Uterus (tissue), 4 donors: Measurements from ENCODE around the gene TESK2. TPM values are rescaled to one million over a fixed set of nuclear protein-coding genes. Genes with fewer than 3 reads are reported as not detected.

Experiments
- DNase-seq, 2 donors: peaks; one replicate each; pipeline ENCODE4 v3.0.0-alpha.2; 2019 to 2020
- H3K27ac ChIP-seq, 2 donors: fragments of 200-600 bp; sonication (generic); 1 replicate in 1 of 2; 2 replicates in 1 of 2; pipeline ENCODE4 v1.5.1; 2016 to 2018
- H3K27me3 ChIP-seq, 2 donors: fragments of 200-600 bp; sonication (generic); one replicate each; pipeline ENCODE4 v1.5.1; 2018 to 2019; ENCODE audit warnings: control low read depth in 1 of 2
- H3K36me3 ChIP-seq, 2 donors: fragments of 200-600 bp; sonication (generic); one replicate each; pipeline ENCODE4 v1.5.1; 2019; ENCODE audit warnings: control low read depth in 1 of 2
- H3K4me1 ChIP-seq, 2 donors: fragments of 200-600 bp; sonication (generic); one replicate each; pipeline ENCODE4 v1.5.1; 2018 to 2019; ENCODE audit warnings: control low read depth in 1 of 2
- H3K4me3 ChIP-seq, 2 donors: fragments of 200-600 bp; sonication (generic); 1 replicate in 1 of 2; 2 replicates in 1 of 2; pipeline ENCODE4 v1.5.1; 2018 to 2019; ENCODE audit warnings: mild to moderate bottlenecking in 1 of 2
- H3K9me3 ChIP-seq, 2 donors: fragments of 200-600 bp; sonication (generic); one replicate each; pipeline ENCODE4 v1.5.1; 2019; ENCODE audit warnings: control low read depth in 1 of 2
- CTCF ChIP-seq, 4 experiments: fragments of 200-600 bp in 2 of 4; fragments of 450-650 bp in 2 of 4; sonication (generic) in 2 of 4; IDR thresholded peaks; one replicate each; pipeline ENCODE4 v1.5.1; 2016 to 2019; ENCODE audit warnings: antibody characterized with exemption in 4 of 4, mild to moderate bottlenecking in 2 of 4, moderate library complexity in 1 of 4
- POLR2A ChIP-seq, 2 donors: fragments of 450-650 bp; IDR thresholded peaks; one replicate each; pipeline ENCODE4 v1.6.1; 2016; ENCODE audit warnings: antibody characterized with exemption in 2 of 2, mild to moderate bottlenecking in 1 of 2, moderate library complexity in 1 of 2
- intact Hi-C: fragments of 100-400 bp; cut with DNase I; formaldehyde crosslinking; loops from one replicate; pipeline ENCODE4 v1.15.1; 2023; ENCODE audit warnings: low total_unique reads
- total RNA-seq, 4 donors: library from RNA; depleted of rRNA in 3 of 4; stranded (reverse); fragments of >200 nt in 3 of 4; gene quantifications; one replicate each; pipeline versions ENCODE4 v1.1.0 to v1.2.4, GENCODE V29; 2014 to 2023
- donor health status: DM: yes; HTN: yes; CAD: no.

Gene TESK2
- total RNA-seq, 4 donors from 2014 or later, result 0.29 to 7.5 (median 2.1) TPM

DNA sequence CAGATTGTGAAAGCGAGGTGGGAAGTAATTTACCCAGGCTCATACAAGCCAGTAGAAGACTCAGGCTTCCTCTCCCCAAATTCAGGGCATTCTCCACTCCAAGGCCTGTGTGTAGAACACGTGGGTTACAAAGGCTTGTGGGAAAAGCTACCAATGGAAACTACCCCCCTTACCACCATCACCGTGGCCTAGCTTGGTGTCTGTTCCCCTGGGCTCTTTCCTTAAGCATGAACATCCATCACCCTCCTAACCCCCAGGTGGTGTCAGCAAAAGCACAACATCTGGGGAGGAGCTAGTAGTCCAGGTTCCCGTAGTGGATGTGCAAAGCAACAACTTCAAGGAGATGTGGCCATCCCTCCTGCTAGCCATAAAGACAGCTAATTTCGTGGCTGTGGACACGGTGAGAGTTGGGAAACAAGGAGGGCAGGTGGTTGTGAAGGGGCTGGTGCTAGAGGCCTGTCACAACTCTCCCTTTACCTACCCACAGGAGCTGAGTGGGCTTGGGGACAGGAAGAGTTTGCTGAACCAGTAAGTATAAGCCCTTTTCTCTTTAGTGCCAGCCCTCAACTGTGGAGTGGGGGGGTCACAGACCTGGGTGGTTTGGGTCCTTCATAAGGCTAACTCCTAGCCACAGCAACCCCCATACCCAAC is 150.0 kb downstream of the TESK2 start:
- intact Hi-C loops, result loop anchor here (10.0 kb wide), 1 partner anchor 154 kb away; the partner anchor contains the start of gene TESK2
- Histone ChIP-seq H3K4me3 (peak overlapping the region; percentile 88 to 89), H3K9me3 (no peaks in the 10 kb centered on the region), H3K27me3 (no peaks in the 10 kb centered on the region), H3K27ac (peak overlapping the region; percentile 96 to 98), H3K36me3 (no peaks in the 10 kb centered on the region), H3K4me1 (peaks cover 0 to 9% of the 10 kb centered on the region in 2 donors)
- no peak for DNase-seq
- TF ChIP-seq POLR2A (IDR thresholded peaks at IDR 0.05) (no peak), CTCF (IDR thresholded peaks at IDR 0.05) (no peak)

- TF ChIP-seq CTCF (IDR thresholded peaks at IDR 0.05) (peak in 1 of 4 experiments; percentile 10), POLR2A (IDR thresholded peaks at IDR 0.05) (peak; percentile 20 to 74)
- peak within 1 kb of the TSS; percentile 96 to 98 for H3K27ac ChIP-seq
- no peaks in the 10 kb centered on the region for H3K9me3 ChIP-seq
- intact Hi-C loops, result loop anchor here (10.0 kb wide), 1 partner anchor 155 kb away; the partner anchor contains the start of gene TESK2
- peak within 1 kb of the TSS; percentile 88 to 89 for H3K4me3 ChIP-seq
- H3K4me1 ChIP-seq, result peaks cover 0 to 9% of the 10 kb centered on the region in 2 donors
- no peaks in the 10 kb centered on the region for H3K27me3 ChIP-seq
- DNase-seq, result peak; percentile 88 to 90
- no peaks in the 10 kb centered on the region for H3K36me3 ChIP-seq
Measured at GRCh38 chr1:45339789-45340558, 151.0 kb downstream of the TESK2 start, which contains the start of the genes MUTYH and TOE1. MUTYH (minus strand) TSS chr1:45340440; CDS start chr1:45334505, 5,935 bp downstream. TOE1 (plus strand) TSS chr1:45340170; CDS start chr1:45340253, 83 bp downstream.

DNA sequence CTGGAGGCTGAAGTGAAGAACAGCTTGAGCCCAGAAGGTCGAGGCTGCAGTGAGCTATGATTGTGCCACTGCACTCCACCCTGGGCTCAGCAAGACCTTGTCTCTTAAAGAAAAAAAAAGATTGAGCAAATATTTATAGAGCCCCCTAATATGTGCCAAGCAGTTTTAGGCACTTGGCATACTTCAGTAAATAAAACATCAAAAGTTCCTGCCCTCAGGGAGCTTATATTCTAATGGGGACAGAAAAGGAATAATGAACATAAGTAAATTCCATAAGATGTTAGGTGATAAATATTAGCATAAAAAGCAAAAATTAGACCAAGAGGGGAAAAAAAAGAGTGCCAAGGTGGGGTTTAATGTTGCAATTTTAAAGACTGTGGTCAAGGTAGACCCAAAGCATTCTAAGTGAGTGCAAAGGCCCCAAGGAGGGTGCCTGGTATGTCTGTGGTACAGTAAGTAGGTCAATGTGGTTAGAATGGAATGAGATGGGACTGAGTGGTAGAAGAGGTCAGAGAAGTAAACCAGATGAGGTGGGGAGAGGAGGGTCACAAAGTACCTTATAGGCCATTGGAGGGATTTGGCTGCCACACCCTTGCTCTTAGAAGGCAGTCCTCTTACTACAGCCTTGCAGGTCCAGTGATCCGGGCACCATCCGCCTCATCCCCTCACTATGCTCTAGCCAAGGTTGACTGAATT is 153.2 kb downstream of the TESK2 start:
- peaks cover 0 to 9% of the 10 kb centered on the region in 2 donors for H3K4me1 ChIP-seq
- H3K27me3 ChIP-seq, result no peaks in the 10 kb centered on the region
- TF ChIP-seq POLR2A (IDR thresholded peaks at IDR 0.05) (no peak), CTCF (IDR thresholded peaks at IDR 0.05) (no peak)
- intact Hi-C loops, result no loop called here
- H3K36me3 ChIP-seq, result no peaks in the 10 kb centered on the region
- no peaks in the 10 kb centered on the region for H3K9me3 ChIP-seq
- DNase-seq, result no peak
- no peak overlapping the region for H3K27ac ChIP-seq
- H3K4me3 ChIP-seq, result no peak overlapping the region

GRCh38 chr1:45335855-45336324 is 155.1 kb downstream of the TESK2 start:
- Histone ChIP-seq H3K27me3 (no peaks in the 10 kb centered on the region), H3K27ac (no peak overlapping the region), H3K4me3 (no peak overlapping the region), H3K4me1 (peaks cover 0 to 3% of the 10 kb centered on the region in 2 donors), H3K36me3 (no peaks in the 10 kb centered on the region), H3K9me3 (no peaks in the 10 kb centered on the region)
- no peak for TF ChIP-seq CTCF (IDR thresholded peaks at IDR 0.05)
- TF ChIP-seq POLR2A (IDR thresholded peaks at IDR 0.05), result no peak
- intact Hi-C loops, result no loop called here
- no peak for DNase-seq
